Loucy (cell line): ENCODE data around the gene PID1.

Experiments
- H2AFZ ChIP-seq: fragments of 200-600 bp; sonication (generic); 2 replicates; pipeline ENCODE4 v1.6.0; 2016; ENCODE audit warnings: antibody characterized with exemption, mild to moderate bottlenecking, low read length, moderate library complexity
- H3F3A ChIP-seq: fragments of 200-600 bp; 2 replicates; pipeline ENCODE4 v1.6.0; 2016; ENCODE audit warnings: antibody characterized with exemption, low read depth, mild to moderate bottlenecking
- H3K27me3 ChIP-seq: fragments of 200-600 bp; sonication (generic); 2 replicates; pipeline ENCODE4 v1.6.1; 2014; ENCODE audit warnings: low read length, mild to moderate bottlenecking; ENCODE audit not compliant: insufficient read depth, poor library complexity, severe bottlenecking
- H3K36me3 ChIP-seq: fragments of 200-600 bp; sonication (generic); 2 replicates; pipeline ENCODE4 v1.6.1; 2016; ENCODE audit warnings: low read length; ENCODE audit not compliant: insufficient read depth
- H3K4me1 ChIP-seq: fragments of 200-600 bp; sonication (generic); 2 replicates; pipeline ENCODE4 v1.5.1; 2014; ENCODE audit warnings: low read length, mild to moderate bottlenecking; ENCODE audit not compliant: insufficient read depth, poor library complexity, severe bottlenecking
- H3K4me2 ChIP-seq: fragments of 200-600 bp; sonication (generic); 2 replicates; pipeline ENCODE4 v1.6.0; 2014; ENCODE audit warnings: antibody characterized with exemption, low read length, low read depth, mild to moderate bottlenecking; ENCODE audit not compliant: poor library complexity, severe bottlenecking
- H3K4me3 ChIP-seq: fragments of 200-600 bp; sonication (generic); 2 replicates; pipeline ENCODE4 v1.5.1; 2014; ENCODE audit warnings: low read length, mild to moderate bottlenecking, mixed read lengths; ENCODE audit not compliant: poor library complexity, severe bottlenecking
- H3K79me2 ChIP-seq: fragments of 200-600 bp; sonication (generic); 2 replicates; pipeline ENCODE4 v1.6.1; 2014; ENCODE audit warnings: low read length; ENCODE audit not compliant: insufficient read depth
- H3K9ac ChIP-seq: fragments of 200-600 bp; sonication (generic); 2 replicates; pipeline ENCODE4 v1.6.0; 2014; ENCODE audit warnings: mild to moderate bottlenecking, low read depth, low read length, moderate library complexity; ENCODE audit not compliant: poor library complexity, severe bottlenecking
- H3K9me2 ChIP-seq: fragments of 200-600 bp; sonication (generic); replicated peaks from 2 replicates; pipeline ENCODE4 v1.6.1; 2016; ENCODE audit warnings: low read depth, low read length, mixed read lengths
- H3K9me3 ChIP-seq: fragments of 200-600 bp; sonication (generic); 2 replicates; pipeline ENCODE4 v1.6.1; 2014; ENCODE audit warnings: mild to moderate bottlenecking, antibody characterized with exemption, low read length, low read depth; ENCODE audit not compliant: insufficient read depth
- H4K20me1 ChIP-seq: fragments of 200-600 bp; sonication (generic); 2 replicates; pipeline ENCODE4 v1.6.0; 2014; ENCODE audit warnings: antibody characterized with exemption, low read length, mild to moderate bottlenecking; ENCODE audit not compliant: insufficient read depth, poor library complexity, severe bottlenecking
- CTCF ChIP-seq: fragments of 200-600 bp; sonication (generic); conservative IDR thresholded peaks from 2 replicates; pipeline ENCODE4 v1.5.1; 2014; ENCODE audit warnings: mild to moderate bottlenecking, antibody characterized with exemption, low read length
- EZH2phosphoT487 ChIP-seq: fragments of 200-600 bp; IDR thresholded peaks from 2 replicates; pipeline ENCODE4 v1.6.1; 2018; ENCODE audit warnings: antibody characterized with exemption, mild to moderate bottlenecking, moderate library complexity, borderline replicate concordance

PID1 gene

GRCh38 chr2:229300371-229300770 lies 29.3 kb upstream of the PID1 start:
- H3K79me2 ChIP-seq = no peaks in the 10 kb centered on the region
- H3F3A ChIP-seq = no peaks in the 10 kb centered on the region
- no peaks in the 10 kb centered on the region for H4K20me1 ChIP-seq
- no peaks in the 10 kb centered on the region for H3K27me3 ChIP-seq
- no peaks in the 10 kb centered on the region for H3K36me3 ChIP-seq
- no peaks in the 10 kb centered on the region for H3K9me2 ChIP-seq
- H2AFZ ChIP-seq = no peak overlapping the region
- TF ChIP-seq EZH2phosphoT487 = no peak
- TF ChIP-seq CTCF = no peak
- no peak overlapping the region for H3K4me2 ChIP-seq
- no peaks in the 10 kb centered on the region for H3K4me1 ChIP-seq
- no peaks in the 10 kb centered on the region for H3K9me3 ChIP-seq
- no peak overlapping the region for H3K4me3 ChIP-seq
- H3K9ac ChIP-seq = no peak overlapping the region

- Histone ChIP-seq H3K4me2 (no peak overlapping the region), H2AFZ (no peak overlapping the region), H3K9ac (no peak overlapping the region)
Observed at GRCh38 chr2:229297247-229297646, 26.2 kb upstream of the PID1 start.

GRCh38 chr2:229296536-229296935 lies 25.4 kb upstream of the PID1 start:
- no peak overlapping the region for H3K4me3 ChIP-seq
- H3K4me1 ChIP-seq = no peaks in the 10 kb centered on the region
- H3K9me3 ChIP-seq = no peaks in the 10 kb centered on the region
- H3K36me3 ChIP-seq = no peaks in the 10 kb centered on the region
- no peak for TF ChIP-seq CTCF
- TF ChIP-seq EZH2phosphoT487 = no peak
- no peaks in the 10 kb centered on the region for H3F3A ChIP-seq
- H3K27me3 ChIP-seq = no peaks in the 10 kb centered on the region
- no peaks in the 10 kb centered on the region for H4K20me1 ChIP-seq
- H3K4me2 ChIP-seq = no peak overlapping the region
- H3K9me2 ChIP-seq = no peaks in the 10 kb centered on the region
- H3K79me2 ChIP-seq = no peaks in the 10 kb centered on the region
- H3K9ac ChIP-seq = no peak overlapping the region
- H2AFZ ChIP-seq = no peak overlapping the region

More at GRCh38 chr2:229297247-229297646, 26.2 kb upstream of the PID1 start:
- no peaks in the 10 kb centered on the region for H3K36me3 ChIP-seq
- H3K27me3 ChIP-seq = no peaks in the 10 kb centered on the region
- no peak overlapping the region for H3K4me3 ChIP-seq
- no peaks in the 10 kb centered on the region for H4K20me1 ChIP-seq
- TF ChIP-seq CTCF (no peak), EZH2phosphoT487 (no peak)
- no peaks in the 10 kb centered on the region for H3K9me3 ChIP-seq
- H3K4me1 ChIP-seq = no peaks in the 10 kb centered on the region
- no peaks in the 10 kb centered on the region for H3F3A ChIP-seq
- no peaks in the 10 kb centered on the region for H3K79me2 ChIP-seq
- H3K9me2 ChIP-seq = no peaks in the 10 kb centered on the region
